Stimulated activated CD4-positive, alpha-beta T cell treated with anti-CD3 and anti-CD28 coated beads, TNF-alpha, amount 100 ng/mL, for 4 hours (primary cell): ENCODE data around the gene NEMP2.

Source experiments
- DNase-seq, 3 experiments: peaks; one replicate each; pipeline ENCODE4 v3.0.0-alpha.2; 2020; ENCODE audit warnings: low read depth in 3 of 3

The NEMP2 gene

DNA sequence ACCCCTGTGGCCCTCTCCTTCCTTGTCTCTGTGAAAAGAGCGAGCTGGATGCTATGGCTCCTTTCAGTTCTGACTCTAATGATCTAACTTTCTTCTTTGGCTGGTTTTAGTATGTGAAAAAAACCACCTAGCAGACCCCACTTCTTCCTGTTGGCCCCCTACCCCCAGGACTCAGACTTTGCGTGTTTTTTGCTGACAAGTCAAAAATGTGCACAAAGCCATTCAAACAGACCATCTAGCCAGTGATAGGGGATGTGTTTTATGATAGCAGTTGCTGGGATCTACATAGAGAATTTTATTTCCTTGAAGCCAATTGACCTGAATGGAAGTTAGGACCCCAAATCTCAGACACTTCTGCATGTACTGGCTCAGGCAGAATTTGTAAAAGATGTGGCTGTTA is 77.3 kb downstream of the NEMP2 start:
- DNase-seq, result no peak

DNA sequence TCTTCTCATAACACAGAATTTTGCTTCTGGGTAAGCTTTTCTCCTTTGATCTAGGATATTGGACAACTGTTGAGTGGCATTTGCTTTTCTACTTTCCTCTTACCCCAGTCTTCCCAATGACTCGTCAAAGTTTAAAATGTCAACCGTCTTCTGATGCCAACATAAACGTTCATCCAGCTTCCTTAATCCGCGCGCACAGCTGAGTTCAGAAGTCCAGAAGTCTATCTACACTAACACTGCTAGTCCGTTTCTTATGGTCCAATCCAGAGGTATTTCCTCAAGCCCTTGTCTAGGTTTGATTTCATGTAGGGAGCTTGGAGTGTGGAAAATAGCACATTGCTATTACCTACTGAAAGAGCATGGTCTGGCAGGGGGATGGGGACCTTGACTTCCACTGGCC is 77.7 kb downstream of the NEMP2 start:
- DNase-seq, result no peak

DNA sequence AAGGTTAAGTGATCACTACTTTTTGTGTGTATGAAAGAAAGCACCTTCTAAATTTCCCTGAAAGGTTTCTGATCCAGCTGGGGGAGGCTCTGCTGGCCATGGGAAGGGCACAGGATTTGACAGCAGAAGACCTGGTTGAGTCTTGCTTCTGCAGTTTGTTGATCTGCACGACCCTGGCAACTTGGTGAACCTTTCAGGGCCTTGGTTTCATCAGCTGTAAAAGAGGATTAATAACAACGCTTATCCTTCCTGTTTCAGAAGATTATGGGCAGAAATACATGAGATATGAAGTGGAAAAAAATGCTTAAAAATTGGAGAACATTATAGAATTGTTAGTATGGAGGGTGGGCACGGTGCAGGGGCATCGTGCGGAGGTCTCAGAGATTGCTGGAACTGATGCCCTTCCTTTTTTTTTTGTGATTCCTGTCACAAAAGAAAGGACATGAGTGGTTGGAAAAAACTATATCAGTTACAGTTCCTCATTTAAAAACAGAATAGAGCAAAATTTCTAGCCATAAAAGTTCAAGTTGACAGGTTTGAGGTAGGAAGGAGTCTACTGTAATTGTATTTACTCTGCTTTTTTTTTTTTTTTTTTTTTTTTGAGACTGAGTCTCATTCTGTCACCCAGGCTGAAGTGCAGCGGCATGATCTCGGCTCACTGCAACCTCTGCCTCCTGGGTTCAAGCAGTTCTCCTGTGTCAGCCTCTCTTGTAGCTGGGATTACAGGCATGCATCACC is 79.0 kb downstream of the NEMP2 start:
- no peak for DNase-seq

DNA sequence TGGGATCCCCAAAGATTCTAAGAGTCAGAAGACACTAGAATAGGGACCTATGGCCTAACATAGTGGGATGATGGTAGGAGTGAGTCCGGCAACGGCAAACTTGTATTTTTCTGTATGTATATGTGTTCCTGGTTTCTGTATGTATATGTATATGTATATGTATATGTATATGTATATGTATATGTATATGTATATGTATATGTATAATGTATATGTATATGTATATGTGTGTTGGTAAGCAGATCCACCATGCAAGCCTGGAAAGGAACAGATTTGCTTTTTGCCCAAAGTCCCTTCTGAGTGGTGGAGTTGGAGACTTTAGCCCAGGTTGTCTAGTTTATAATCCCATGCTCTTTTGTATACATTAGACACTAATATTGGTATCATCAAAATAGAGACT is 79.7 kb downstream of the NEMP2 start:
- no peak for DNase-seq
